ENCODE data around the gene HS3ST3A1. TPM values are rescaled to one million over a fixed set of nuclear protein-coding genes. Genes with fewer than 3 reads are reported as not detected.

HS3ST3A1 gene
- total RNA-seq = 1 to 10 TPM in 1 of 4 donors, under 1 TPM in 1, not detected in 2; 0.30 to 7.3 TPM

DNA sequence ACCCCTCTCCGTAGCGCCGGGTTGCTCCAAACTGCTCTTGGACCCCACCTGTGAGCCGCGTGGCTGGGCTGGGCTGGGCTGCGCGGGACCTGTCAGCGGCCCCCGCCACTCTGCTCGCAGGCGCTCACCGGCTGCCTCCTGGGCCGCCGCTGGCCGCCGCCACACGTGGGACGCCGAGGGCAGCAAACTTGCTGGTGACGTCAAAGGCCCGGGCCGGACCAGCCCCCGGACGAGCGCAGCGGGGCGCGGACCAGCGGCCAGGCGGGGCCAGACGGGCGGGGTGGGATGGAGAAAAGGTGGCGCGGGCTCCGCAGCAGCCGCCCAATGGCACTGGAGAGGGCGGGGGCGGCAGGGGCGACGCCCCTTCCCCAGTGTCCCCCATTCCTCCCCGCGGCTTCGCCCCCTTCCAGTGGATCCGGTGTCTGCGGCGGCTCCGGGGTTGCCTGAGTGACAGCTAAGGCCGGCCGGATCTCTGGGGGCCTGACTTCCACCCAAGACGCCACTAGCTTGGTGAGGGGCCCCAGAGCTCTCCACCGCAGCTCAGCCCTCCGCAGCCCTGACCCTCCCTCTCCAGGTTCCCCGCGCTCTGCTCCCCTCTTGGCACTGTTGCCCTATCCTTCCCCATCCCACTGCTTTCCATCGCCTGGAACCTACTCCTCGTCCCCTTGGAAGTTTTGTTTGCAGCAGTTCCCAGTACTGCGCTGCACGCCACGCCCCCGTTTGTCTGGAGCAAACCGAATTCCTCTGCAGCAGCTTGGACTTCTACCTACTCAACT is at the start of gene HS3ST3A1:
TSS of gene HS3ST3A1 (minus strand) at position 154 of the 776 bp plus-strand sequence. CDS start 800 bp downstream, outside the sequence.
- WGBS, 2 donors = 2 to 3% methylated on average over 11 to 52 of the region's 61 CpGs
- TF ChIP-seq EP300 (IDR thresholded peaks at IDR 0.05) = no peak
- TF ChIP-seq POLR2A (IDR thresholded peaks at IDR 0.05) = peak in 1 of 2 donors; percentile 32
- Histone ChIP-seq H3K9me3 (peaks cover 0 to 3% (median 0%) of the 10 kb centered on the region in 4 donors), H3K4me3 (peak within 1 kb of the TSS; percentile 27 to 56 (median 28)), H3K27me3 (peaks cover 0 to 46% of the 10 kb centered on the region in 2 donors), H3K36me3 (no peaks in the 10 kb centered on the region), H3K27ac (peak within 1 kb of the TSS in 1 of 4 donors; percentile 13), H3K4me1 (peaks cover 0 to 27% (median 14%) of the 10 kb centered on the region in 4 donors)
- no peak for DNase-seq (ENCODE audit: low spot score in 2 of 2)

DNA sequence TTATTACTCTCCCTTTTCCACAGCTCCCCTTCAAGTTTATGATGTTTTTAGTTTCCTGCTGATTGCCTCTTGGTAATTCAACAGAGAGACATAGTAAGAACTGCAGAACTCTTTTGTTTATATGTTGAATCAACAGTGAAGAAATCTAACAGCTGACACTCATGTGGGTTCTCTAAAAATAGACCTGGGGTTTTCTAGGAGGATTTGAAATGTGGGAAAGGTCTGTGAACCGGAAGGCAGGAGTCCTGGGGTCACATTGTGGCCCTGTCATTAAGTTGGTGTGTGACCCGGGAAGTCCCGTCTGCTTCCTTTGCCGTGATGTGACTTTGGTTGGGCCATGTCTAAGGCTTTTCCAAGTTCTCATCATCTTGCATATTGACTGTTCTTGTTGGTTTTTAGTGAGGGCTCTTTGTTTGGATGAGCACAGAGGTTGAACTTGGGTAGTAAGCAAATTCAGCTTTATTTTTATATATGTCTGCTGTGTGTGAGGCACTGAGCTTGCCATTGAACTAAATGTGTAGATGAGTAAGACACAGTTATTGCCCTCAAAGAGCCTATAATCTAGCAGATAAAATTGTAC is 48.5 kb upstream of the HS3ST3A1 start:
- 57 to 70% methylated on average over 4 of the region's 4 CpGs for WGBS, 2 donors
- no peak for TF ChIP-seq POLR2A (IDR thresholded peaks at IDR 0.05)
- TF ChIP-seq, protein P1, sequence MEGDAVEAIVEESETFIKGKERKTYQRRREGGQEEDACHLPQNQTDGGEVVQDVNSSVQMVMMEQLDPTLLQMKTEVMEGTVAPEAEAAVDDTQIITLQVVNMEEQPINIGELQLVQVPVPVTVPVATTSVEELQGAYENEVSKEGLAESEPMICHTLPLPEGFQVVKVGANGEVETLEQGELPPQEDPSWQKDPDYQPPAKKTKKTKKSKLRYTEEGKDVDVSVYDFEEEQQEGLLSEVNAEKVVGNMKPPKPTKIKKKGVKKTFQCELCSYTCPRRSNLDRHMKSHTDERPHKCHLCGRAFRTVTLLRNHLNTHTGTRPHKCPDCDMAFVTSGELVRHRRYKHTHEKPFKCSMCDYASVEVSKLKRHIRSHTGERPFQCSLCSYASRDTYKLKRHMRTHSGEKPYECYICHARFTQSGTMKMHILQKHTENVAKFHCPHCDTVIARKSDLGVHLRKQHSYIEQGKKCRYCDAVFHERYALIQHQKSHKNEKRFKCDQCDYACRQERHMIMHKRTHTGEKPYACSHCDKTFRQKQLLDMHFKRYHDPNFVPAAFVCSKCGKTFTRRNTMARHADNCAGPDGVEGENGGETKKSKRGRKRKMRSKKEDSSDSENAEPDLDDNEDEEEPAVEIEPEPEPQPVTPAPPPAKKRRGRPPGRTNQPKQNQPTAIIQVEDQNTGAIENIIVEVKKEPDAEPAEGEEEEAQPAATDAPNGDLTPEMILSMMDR (IDR thresholded peaks at IDR 0.05) = no peak
- no peak for TF ChIP-seq EP300 (IDR thresholded peaks at IDR 0.05)

DNA sequence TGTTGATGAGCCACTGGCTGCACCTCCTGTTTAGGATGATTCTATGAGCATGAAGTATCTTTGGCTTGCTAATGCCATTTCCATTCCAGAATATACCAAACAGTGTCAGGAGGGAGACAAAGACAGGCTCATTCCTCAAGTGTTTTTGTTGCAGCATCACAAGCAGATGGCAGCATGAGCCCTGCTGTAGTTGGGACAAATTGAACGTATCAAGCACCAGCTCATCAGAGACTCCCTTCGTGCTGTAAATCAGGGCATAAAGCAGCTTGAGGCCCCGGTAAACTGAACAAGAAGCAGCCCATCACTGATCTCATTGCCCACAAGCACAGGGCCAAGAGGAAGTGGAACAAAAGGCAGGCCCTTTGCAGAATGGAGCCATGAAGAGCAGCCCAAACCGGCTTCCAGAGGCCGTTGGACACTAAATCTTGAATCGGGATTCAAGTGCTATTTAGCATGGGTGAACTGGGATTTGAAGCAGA is 45.9 kb upstream of the HS3ST3A1 start:
- DNase-seq (ENCODE audit: low spot score in 2 of 2) = no peak
- H3K9me3 ChIP-seq = no peaks in the 10 kb centered on the region
- no peak for TF ChIP-seq EP300 (IDR thresholded peaks at IDR 0.05)
- TF ChIP-seq POLR2A (IDR thresholded peaks at IDR 0.05) = no peak
- TF ChIP-seq, protein P1 (IDR thresholded peaks at IDR 0.05) = no peak
- no peaks in the 10 kb centered on the region for H3K27me3 ChIP-seq
- no peak overlapping the region for H3K4me3 ChIP-seq
- H3K27ac ChIP-seq = no peak overlapping the region
- 23 to 25% methylated on average over 6 of the region's 6 CpGs for WGBS, 2 donors
- H3K36me3 ChIP-seq = no peaks in the 10 kb centered on the region
- H3K4me1 ChIP-seq = peaks cover 0 to 8% (median 0%) of the 10 kb centered on the region in 4 donors

More for the DNA sequence above, 48.5 kb upstream of the HS3ST3A1 start:
- Histone ChIP-seq H3K27me3 (no peaks in the 10 kb centered on the region), H3K27ac (no peak overlapping the region), H3K4me1 (peaks cover 0 to 8% (median 0%) of the 10 kb centered on the region in 4 donors), H3K9me3 (no peaks in the 10 kb centered on the region), H3K4me3 (no peak overlapping the region), H3K36me3 (no peaks in the 10 kb centered on the region)
- DNase-seq (ENCODE audit: low spot score in 2 of 2) = no peak

DNA sequence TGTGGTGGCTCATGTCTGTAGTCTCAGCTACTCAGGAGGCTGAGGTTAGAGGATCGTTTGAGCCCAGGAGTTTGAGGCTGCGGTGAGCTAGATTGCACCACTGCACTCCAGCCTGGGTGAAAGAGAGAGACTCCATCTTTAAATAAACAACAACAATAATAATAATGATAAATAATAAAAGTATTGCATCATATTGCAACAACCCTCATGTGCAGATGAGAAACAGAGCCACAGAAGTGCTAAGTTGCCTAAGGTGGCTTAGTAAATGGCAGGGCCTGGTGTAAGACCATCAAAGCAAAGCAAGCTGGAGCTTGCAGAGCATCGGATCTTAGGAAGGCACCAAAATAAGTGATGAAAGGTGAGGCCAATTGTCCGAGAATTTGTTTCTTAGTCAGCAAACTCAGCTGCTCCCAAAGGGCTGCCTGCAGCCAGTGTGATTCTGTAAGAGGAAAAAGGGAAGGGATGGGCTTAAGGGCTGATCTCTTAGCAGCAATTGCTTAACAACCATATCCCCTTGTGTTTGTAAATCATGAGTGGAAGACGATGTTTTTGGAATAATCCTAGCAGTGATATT is 45.3 kb upstream of the HS3ST3A1 start:
- H3K9me3 ChIP-seq = no peaks in the 10 kb centered on the region
- no peaks in the 10 kb centered on the region for H3K36me3 ChIP-seq
- no peaks in the 10 kb centered on the region for H3K27me3 ChIP-seq
- TF ChIP-seq POLR2A (IDR thresholded peaks at IDR 0.05) (no peak), EP300 (IDR thresholded peaks at IDR 0.05) (no peak)
- TF ChIP-seq, protein P1 (IDR thresholded peaks at IDR 0.05) = no peak
- H3K4me3 ChIP-seq = no peak overlapping the region
- peaks cover 0 to 8% (median 0%) of the 10 kb centered on the region in 4 donors for H3K4me1 ChIP-seq
- no peak for DNase-seq (ENCODE audit: low spot score in 2 of 2)
- H3K27ac ChIP-seq = no peak overlapping the region
- 66 to 69% methylated on average over 5 of the region's 5 CpGs for WGBS, 2 donors

DNA sequence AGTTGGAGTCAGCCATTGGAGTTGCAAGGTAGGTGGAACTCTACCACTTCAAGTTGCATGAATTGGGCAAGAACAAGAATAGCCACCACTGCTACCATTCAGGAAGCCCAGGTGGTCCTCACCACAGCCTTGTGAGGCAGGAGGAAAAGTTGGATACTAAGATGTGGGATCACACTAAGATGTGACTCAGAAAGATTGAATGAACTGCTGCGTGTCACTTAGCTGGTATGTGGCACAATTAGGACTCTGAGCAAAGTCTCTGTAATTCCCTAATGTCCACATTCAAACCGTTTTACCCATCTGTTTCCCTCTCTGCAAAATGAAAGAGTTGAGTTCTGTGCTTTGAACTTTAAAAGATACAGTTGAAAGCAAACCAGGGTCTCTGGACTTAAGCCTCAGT is 44.7 kb upstream of the HS3ST3A1 start:
- no peaks in the 10 kb centered on the region for H3K9me3 ChIP-seq
- peaks cover 0 to 8% (median 0%) of the 10 kb centered on the region in 4 donors for H3K4me1 ChIP-seq
- H3K4me3 ChIP-seq = no peak overlapping the region
- no peaks in the 10 kb centered on the region for H3K27me3 ChIP-seq
- no peak for TF ChIP-seq EP300 (IDR thresholded peaks at IDR 0.05)
- TF ChIP-seq, protein P1 (IDR thresholded peaks at IDR 0.05) = no peak
- TF ChIP-seq POLR2A (IDR thresholded peaks at IDR 0.05) = no peak
- H3K36me3 ChIP-seq = no peaks in the 10 kb centered on the region
- no peak overlapping the region for H3K27ac ChIP-seq
- DNase-seq (ENCODE audit: low spot score in 2 of 2) = no peak
- WGBS, 2 donors = 48 to 78% methylated on average over 2 of the region's 2 CpGs

Data from tibial nerve (tissue), 4 donors.